Kidney (tissue), 14 donors: Measurements from ENCODE around the gene ITGA4. TPM values are rescaled to one million over a fixed set of nuclear protein-coding genes. Genes with fewer than 3 reads are reported as not detected.

Source experiments
- DNase-seq, 5 donors: peaks; one replicate each; pipeline ENCODE4 v3.0.0-alpha.2; 2013 to 2020
- FAIRE-seq: peaks from 2 replicates; lab custom pipeline; 2012; peaks lifted over from hg19 to GRCh38; lab: Jason Lieb, UNC
- H3K27ac ChIP-seq, 2 donors: one replicate each; pipeline ENCODE4 v1.7.0; 2013; ENCODE audit warnings: low read depth in 2 of 2, low read length in 2 of 2, inconsistent platforms in 1 of 2
- H3K27me3 ChIP-seq: one replicate; pipeline ENCODE4 v1.7.1; 2013; ENCODE audit warnings: low read length, inconsistent platforms; ENCODE audit not compliant: control insufficient read depth, insufficient read depth
- H3K36me3 ChIP-seq, 3 donors: one replicate each; pipeline versions ENCODE4 v1.7.0 to v1.7.1; 2013; ENCODE audit warnings: low read length in 3 of 3, control low read depth in 1 of 3, inconsistent platforms in 1 of 3; ENCODE audit not compliant: insufficient read depth in 3 of 3, control insufficient read depth in 2 of 3
- H3K4me1 ChIP-seq, 3 donors: one replicate each; pipeline versions ENCODE4 v1.7.0 to v1.7.1; 2013; ENCODE audit warnings: low read length in 3 of 3, inconsistent platforms in 1 of 3, low read depth in 1 of 3; ENCODE audit not compliant: control insufficient read depth in 2 of 3, insufficient read depth in 2 of 3
- H3K4me3 ChIP-seq, 3 donors: one replicate each; pipeline versions ENCODE4 v1.7.0 to v1.8.1; 2013; ENCODE audit warnings: low read length in 3 of 3, control low read depth in 1 of 3, inconsistent platforms in 1 of 3
- H3K9ac ChIP-seq, 3 donors: one replicate each; pipeline versions ENCODE4 v1.7.0 to v1.7.1; 2013; ENCODE audit warnings: low read length in 3 of 3, control low read depth in 1 of 3, inconsistent platforms in 1 of 3
- H3K9me3 ChIP-seq, 3 donors: one replicate each; pipeline versions ENCODE4 v1.7.0 to v1.7.1; 2013; ENCODE audit warnings: low read length in 3 of 3, control low read depth in 1 of 3, inconsistent platforms in 1 of 3; ENCODE audit not compliant: control insufficient read depth in 2 of 3, insufficient read depth in 1 of 3
- CTCF ChIP-seq: IDR thresholded peaks from 3 replicates; pipeline ENCODE4 v1.5.1; 2012; ENCODE audit warnings: mild to moderate bottlenecking, moderate library complexity, borderline replicate concordance; ENCODE audit not compliant: insufficient read depth; ENCODE audit errors: extremely low read depth
- intact Hi-C: fragments of 100-400 bp; cut with DNase I; formaldehyde crosslinking; loops from one replicate; pipeline ENCODE4 v1.11.1; 2022
- polyA plus RNA-seq: library from polyadenylated mRNA; stranded (reverse); fragments of 350-450 nt; fragmentation: Illumina TruSeq; extraction: RNeasy Lipid Tissue Mini Kit (QIAGEN cat#74804); gene quantifications from one replicate; pipeline ENCODE4 v1.2.3, GENCODE V29; 2014; ENCODE audit warnings: low read depth, low replicate concordance; ENCODE audit not compliant: insufficient read depth
- total RNA-seq: library from RNA; stranded (reverse); fragmentation: NEBNext Ultra II Directional; extraction: Animal tissue kit (Norgen Biotek cat#: 25700); gene quantifications from one replicate; pipeline ENCODE4 v1.2.1, GENCODE V29; 2021
- donor health status: control.
- donor health status: control.
- donor health status: control.
- donor health status: control.
- donor health status: control.
- donor health status: DM: yes; HTN: yes; CAD: no.
- donor health status: Normal renal cell carcinoma (clear cell type).

Gene ITGA4
- total and polyA plus RNA-seq, 2 donors from 2014 or later, result 0.39 to 23.5 TPM

- Histone ChIP-seq H3K4me1 (no peaks in the 10 kb centered on the region), H3K9me3 (no peaks in the 10 kb centered on the region), H3K27me3 (no peaks in the 10 kb centered on the region), H3K9ac (no peak overlapping the region), H3K27ac (no peak overlapping the region), H3K4me3 (no peak overlapping the region), H3K36me3 (no peaks in the 10 kb centered on the region)
- FAIRE-seq, result no peak
- intact Hi-C loops, result no loop called here
- TF ChIP-seq CTCF, result no peak
- no peak for DNase-seq
Observed at GRCh38 chr2:181421464-181421863, 35.7 kb upstream of the ITGA4 start.

- Histone ChIP-seq H3K27ac (no peak overlapping the region), H3K4me3 (no peak overlapping the region), H3K36me3 (no peaks in the 10 kb centered on the region), H3K27me3 (no peaks in the 10 kb centered on the region), H3K4me1 (no peaks in the 10 kb centered on the region), H3K9me3 (no peaks in the 10 kb centered on the region), H3K9ac (no peak overlapping the region)
- FAIRE-seq (no peak), DNase-seq (peak in 2 of 5 donors; percentile 28 to 33)
- no peak for TF ChIP-seq CTCF
- intact Hi-C loops, result no loop called here
Observed at GRCh38 chr2:181426672-181427071, 30.5 kb upstream of the ITGA4 start.

- FAIRE-seq, result no peak
- H3K9ac ChIP-seq, result no peak overlapping the region
- intact Hi-C loops, result no loop called here
Observed at GRCh38 chr2:181430406-181431118, 26.6 kb upstream of the ITGA4 start.

More at GRCh38 chr2:181430406-181431118, 26.6 kb upstream of the ITGA4 start:
- no peak for TF ChIP-seq CTCF
- no peak overlapping the region for H3K27ac ChIP-seq
- H3K9me3 ChIP-seq, result no peaks in the 10 kb centered on the region
- H3K4me1 ChIP-seq, result no peaks in the 10 kb centered on the region
- H3K4me3 ChIP-seq, result no peak overlapping the region
- no peaks in the 10 kb centered on the region for H3K27me3 ChIP-seq
- H3K36me3 ChIP-seq, result no peaks in the 10 kb centered on the region
- no peak for DNase-seq
